ENCODE results near the gene SP3.

SP3 gene

GRCh38 chr2:173931751-173932150 lies 33.4 kb downstream of the SP3 start:
- peaks cover 3% of the 10 kb centered on the region for H3K9me3 Mint-ChIP-seq
- no peak for DNase-seq
- peaks cover 6% of the 10 kb centered on the region for H3K4me1 Mint-ChIP-seq
- H3K4me3 Mint-ChIP-seq, result no peak overlapping the region
- H3K27ac Mint-ChIP-seq, result no peak overlapping the region
- H3K36me3 Mint-ChIP-seq, result peaks cover 40% of the 10 kb centered on the region
- CTCF ChIA-PET, result no interaction called here
- H3K27me3 Mint-ChIP-seq, result no peaks in the 10 kb centered on the region

DNA sequence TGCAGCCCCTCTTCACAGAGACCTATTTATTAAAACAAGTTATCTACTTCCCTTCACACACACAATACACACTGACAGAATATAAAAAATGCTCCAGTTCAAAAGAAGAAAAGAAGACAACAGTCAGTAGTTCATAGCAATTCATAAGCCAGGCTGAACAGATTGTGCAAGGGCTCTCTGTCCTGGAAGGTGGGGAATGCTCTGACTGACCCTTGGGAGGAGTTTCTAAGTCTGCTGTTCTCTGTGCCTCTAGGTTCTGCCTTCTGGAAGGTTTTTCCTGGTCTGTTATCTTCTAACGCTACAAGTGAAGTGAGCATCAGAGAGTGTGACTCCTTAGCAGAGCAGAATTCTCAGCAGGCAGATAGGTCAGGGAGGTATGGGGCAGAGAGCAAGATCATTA lies 35.7 kb downstream of the SP3 start:
- H3K4me1 Mint-ChIP-seq, result peaks cover 10% of the 10 kb centered on the region
- H3K4me3 Mint-ChIP-seq, result no peak overlapping the region
- peaks cover 3% of the 10 kb centered on the region for H3K9me3 Mint-ChIP-seq
- CTCF ChIA-PET, result no interaction called here
- no peaks in the 10 kb centered on the region for H3K27me3 Mint-ChIP-seq
- no peak for DNase-seq
- no peak overlapping the region for H3K27ac Mint-ChIP-seq
- peaks cover 41% of the 10 kb centered on the region for H3K36me3 Mint-ChIP-seq

DNA sequence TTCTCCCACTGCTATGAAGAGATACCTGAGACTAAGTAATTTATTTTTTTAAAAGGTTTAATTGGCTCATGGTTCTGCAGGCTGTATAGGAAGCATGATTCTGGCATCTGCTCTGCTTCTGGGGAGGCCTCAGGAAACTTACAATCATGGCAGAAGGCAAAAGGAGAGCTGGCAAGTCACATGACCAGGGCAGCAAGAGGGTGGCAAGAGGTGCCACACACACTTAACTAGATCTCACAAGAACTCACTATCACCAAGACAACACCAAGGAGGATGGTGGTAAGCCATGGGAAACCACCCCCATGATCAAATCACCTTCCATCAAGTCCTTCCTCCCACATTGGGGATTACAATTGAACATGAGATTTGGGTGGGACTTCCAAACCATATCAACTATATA lies 38.3 kb downstream of the SP3 start:
- H3K27ac Mint-ChIP-seq, result no peak overlapping the region
- H3K36me3 Mint-ChIP-seq, result peaks cover 33% of the 10 kb centered on the region
- CTCF ChIA-PET, result no interaction called here
- H3K9me3 Mint-ChIP-seq, result peaks cover 3% of the 10 kb centered on the region
- H3K4me1 Mint-ChIP-seq, result peaks cover 13% of the 10 kb centered on the region
- no peaks in the 10 kb centered on the region for H3K27me3 Mint-ChIP-seq
- no peak for DNase-seq
- H3K4me3 Mint-ChIP-seq, result no peak overlapping the region

DNA sequence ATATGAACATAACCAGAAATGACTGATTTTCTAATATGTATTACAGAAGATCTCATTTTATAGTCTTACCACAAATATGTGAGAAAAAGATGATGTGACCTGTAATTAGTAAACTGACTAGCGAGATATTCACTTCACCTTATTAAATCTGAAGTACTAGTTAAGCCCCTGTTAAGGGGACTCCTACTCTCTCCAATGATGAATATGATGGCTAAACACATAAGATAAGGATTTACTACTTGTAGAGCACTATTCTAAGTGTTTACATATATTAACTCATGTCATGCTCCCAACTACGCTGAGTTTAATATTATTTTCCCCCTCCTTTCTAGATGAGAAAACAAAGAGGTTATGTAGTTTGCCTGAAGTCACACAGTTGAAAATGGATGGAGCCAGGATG lies 40.9 kb downstream of the SP3 start:
- DNase-seq, result no peak
- no peaks in the 10 kb centered on the region for H3K27me3 Mint-ChIP-seq
- no peak overlapping the region for H3K27ac Mint-ChIP-seq
- CTCF ChIA-PET, result no interaction called here
- H3K9me3 Mint-ChIP-seq, result peaks cover 3% of the 10 kb centered on the region
- peaks cover 15% of the 10 kb centered on the region for H3K4me1 Mint-ChIP-seq
- peaks cover 18% of the 10 kb centered on the region for H3K36me3 Mint-ChIP-seq
- no peak overlapping the region for H3K4me3 Mint-ChIP-seq

- H3K4me1 Mint-ChIP-seq, result peaks cover 18% of the 10 kb centered on the region
- H3K27me3 Mint-ChIP-seq, result no peaks in the 10 kb centered on the region
- CTCF ChIA-PET, result no interaction called here
- no peak overlapping the region for H3K27ac Mint-ChIP-seq
- H3K4me3 Mint-ChIP-seq, result no peak overlapping the region
- peaks cover 3% of the 10 kb centered on the region for H3K9me3 Mint-ChIP-seq
- peaks cover 18% of the 10 kb centered on the region for H3K36me3 Mint-ChIP-seq
- DNase-seq, result no peak
Measured at GRCh38 chr2:173922760-173923159, 42.4 kb downstream of the SP3 start.

GRCh38 chr2:173922068-173922467 lies 43.1 kb downstream of the SP3 start:
- H3K9me3 Mint-ChIP-seq, result peaks cover 3% of the 10 kb centered on the region
- peaks cover 18% of the 10 kb centered on the region for H3K4me1 Mint-ChIP-seq
- H3K4me3 Mint-ChIP-seq, result no peak overlapping the region
- peaks cover 22% of the 10 kb centered on the region for H3K36me3 Mint-ChIP-seq
- no peak for DNase-seq
- CTCF ChIA-PET, result no interaction called here
- H3K27ac Mint-ChIP-seq, result no peak overlapping the region
- no peaks in the 10 kb centered on the region for H3K27me3 Mint-ChIP-seq

GRCh38 chr2:173914055-173914927 lies 50.9 kb downstream of the SP3 start:
- DNase-seq, result no peak
- CTCF ChIA-PET, result no interaction called here
- Mint-ChIP-seq H3K9me3 (no peaks in the 10 kb centered on the region), H3K4me3 (no peak overlapping the region), H3K4me1 (peaks cover 15% of the 10 kb centered on the region), H3K27me3 (no peaks in the 10 kb centered on the region), H3K27ac (no peak overlapping the region), H3K36me3 (peaks cover 54% of the 10 kb centered on the region)

GRCh38 chr2:173909846-173910245 lies 55.3 kb downstream of the SP3 start:
- Mint-ChIP-seq H3K27me3 (no peaks in the 10 kb centered on the region), H3K27ac (no peak overlapping the region), H3K4me1 (peaks cover 13% of the 10 kb centered on the region), H3K36me3 (peaks cover 62% of the 10 kb centered on the region), H3K9me3 (no peaks in the 10 kb centered on the region), H3K4me3 (no peak overlapping the region)
- CTCF ChIA-PET, result no interaction called here
- no peak for DNase-seq

- Mint-ChIP-seq H3K27ac (no peak overlapping the region), H3K36me3 (peaks cover 57% of the 10 kb centered on the region), H3K4me1 (no peaks in the 10 kb centered on the region), H3K27me3 (no peaks in the 10 kb centered on the region), H3K9me3 (no peaks in the 10 kb centered on the region), H3K4me3 (no peak overlapping the region)
- DNase-seq, result no peak
- CTCF ChIA-PET, result no interaction called here
Measured at GRCh38 chr2:173906626-173907025, 58.5 kb downstream of the SP3 start.

DNA sequence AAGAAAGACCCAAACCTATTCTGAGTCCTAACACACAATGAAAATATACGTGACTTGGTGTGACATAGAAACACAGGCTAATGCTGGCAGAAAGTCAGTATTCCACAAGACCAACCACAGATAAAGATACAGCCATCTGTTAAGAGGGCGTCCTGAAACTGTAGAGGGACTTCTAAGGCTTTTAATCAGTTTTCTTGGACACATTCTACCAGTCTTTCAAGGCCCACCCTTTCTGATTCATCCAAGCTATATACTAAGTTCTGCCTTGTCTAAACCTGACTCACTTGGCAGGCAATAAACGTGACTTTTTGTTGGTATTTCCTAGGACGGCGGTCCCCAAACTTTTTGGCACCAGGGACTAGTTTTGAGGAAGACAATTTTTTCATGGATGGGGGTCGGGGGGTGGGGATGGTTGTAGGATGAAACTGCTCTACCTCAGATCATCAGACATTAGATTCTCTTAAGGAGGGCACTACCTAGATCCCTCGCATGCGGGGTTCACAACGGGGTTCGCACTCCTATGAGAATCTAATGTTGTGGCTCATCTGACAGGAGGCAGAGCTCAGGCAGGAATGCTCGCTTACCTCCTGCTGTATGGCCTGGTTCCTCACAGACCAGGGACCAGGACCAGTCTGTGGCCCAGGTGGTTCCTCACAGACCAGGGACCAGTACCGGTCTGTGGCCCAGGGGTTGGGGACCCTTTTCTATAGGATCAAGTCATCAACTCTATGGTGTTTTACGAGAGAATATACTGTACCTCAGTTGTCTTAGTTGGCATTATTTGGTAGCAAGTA lies 61.4 kb downstream of the SP3 start:
- CTCF ChIA-PET, result no interaction called here
- peaks cover 3% of the 10 kb centered on the region for H3K4me1 Mint-ChIP-seq
- no peak overlapping the region for H3K27ac Mint-ChIP-seq
- H3K4me3 Mint-ChIP-seq, result no peak overlapping the region
- peaks cover 39% of the 10 kb centered on the region for H3K36me3 Mint-ChIP-seq
- no peaks in the 10 kb centered on the region for H3K9me3 Mint-ChIP-seq
- no peaks in the 10 kb centered on the region for H3K27me3 Mint-ChIP-seq
- DNase-seq, result no peak

DNA sequence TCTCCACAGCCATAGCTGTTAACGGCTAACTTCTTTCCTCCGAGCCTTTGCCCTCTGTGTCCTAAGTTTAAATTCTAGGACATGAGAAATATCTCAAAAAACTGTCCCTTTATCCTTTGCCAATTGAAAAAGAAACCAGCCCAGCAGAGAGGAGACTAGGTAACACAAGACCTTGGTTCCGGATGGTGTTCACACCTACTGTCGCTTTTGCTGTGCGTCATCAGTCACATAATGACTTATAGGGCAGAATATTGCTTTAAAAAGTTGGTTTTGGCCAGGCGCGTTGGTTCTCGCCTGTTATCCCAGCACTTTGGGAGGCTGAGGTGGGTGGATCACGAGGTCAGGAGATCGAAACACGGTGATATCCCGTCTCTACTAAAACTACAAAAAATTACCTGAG lies 66.2 kb downstream of the SP3 start:
- H3K4me1 Mint-ChIP-seq, result peaks cover 3% of the 10 kb centered on the region
- DNase-seq, result no peak
- no peaks in the 10 kb centered on the region for H3K9me3 Mint-ChIP-seq
- no peak overlapping the region for H3K4me3 Mint-ChIP-seq
- H3K36me3 Mint-ChIP-seq, result peaks cover 6% of the 10 kb centered on the region
- no peaks in the 10 kb centered on the region for H3K27me3 Mint-ChIP-seq
- no peak overlapping the region for H3K27ac Mint-ChIP-seq
- CTCF ChIA-PET, result no interaction called here

DNA sequence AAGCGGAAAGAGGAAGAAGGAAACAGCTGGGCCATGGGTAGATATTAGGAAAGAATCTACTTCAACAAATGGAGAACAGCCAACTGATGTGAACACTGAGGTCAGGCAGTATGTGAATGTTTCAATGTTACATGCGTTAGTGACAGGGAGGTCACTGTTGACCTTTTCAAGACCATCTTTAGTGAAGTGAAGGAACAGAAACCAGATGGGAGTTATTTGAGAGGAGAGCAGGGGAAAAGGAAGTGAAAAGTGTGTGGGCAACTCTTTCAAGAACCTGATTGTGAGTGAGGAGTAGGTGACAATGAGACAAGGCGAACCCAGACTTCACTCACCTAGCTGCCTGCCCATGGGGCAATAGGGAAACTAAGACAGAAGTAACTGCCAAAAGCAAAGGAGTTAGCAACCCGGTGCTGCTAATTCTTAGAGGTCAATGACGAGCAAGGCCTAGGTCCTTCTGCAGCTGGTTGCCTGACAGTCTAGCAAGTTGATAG lies 67.0 kb downstream of the SP3 start:
- Mint-ChIP-seq H3K36me3 (peaks cover 4% of the 10 kb centered on the region), H3K9me3 (no peaks in the 10 kb centered on the region), H3K27me3 (no peaks in the 10 kb centered on the region), H3K4me3 (no peak overlapping the region), H3K4me1 (peaks cover 3% of the 10 kb centered on the region), H3K27ac (no peak overlapping the region)
- DNase-seq, result no peak
- CTCF ChIA-PET, result interaction anchor here (0.5 kb wide), 1 partner anchor 443 kb away, joined by 3 read pairs; no protein-coding TSS in a partner anchor

GRCh38 chr2:173896755-173897154 lies 68.4 kb downstream of the SP3 start:
- H3K4me3 Mint-ChIP-seq, result no peak overlapping the region
- no peak for DNase-seq
- peaks cover 2% of the 10 kb centered on the region for H3K36me3 Mint-ChIP-seq
- H3K27me3 Mint-ChIP-seq, result peaks cover 1% of the 10 kb centered on the region
- no peak overlapping the region for H3K27ac Mint-ChIP-seq
- peaks cover 13% of the 10 kb centered on the region for H3K4me1 Mint-ChIP-seq
- CTCF ChIA-PET, result no interaction called here
- no peaks in the 10 kb centered on the region for H3K9me3 Mint-ChIP-seq

DNA sequence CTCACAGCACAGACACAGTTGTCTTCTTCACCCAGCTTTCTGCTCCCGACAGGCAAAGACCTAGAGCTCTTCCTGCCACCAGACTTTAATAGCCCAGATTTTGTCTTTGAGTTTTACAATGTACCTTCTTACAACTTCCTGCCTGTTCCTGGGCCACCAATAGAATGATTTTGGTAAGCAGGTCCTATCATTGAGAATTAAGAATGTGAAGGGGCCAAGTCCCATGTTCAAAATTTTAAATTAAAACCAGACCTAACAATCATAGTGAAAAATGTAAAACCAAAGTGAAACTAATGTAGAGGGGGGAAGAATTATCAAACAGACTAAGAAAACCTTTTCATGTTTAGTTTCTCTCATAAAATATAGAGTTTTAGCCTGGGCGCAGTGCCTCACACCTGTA lies 72.8 kb downstream of the SP3 start:
- peaks cover 3% of the 10 kb centered on the region for H3K36me3 Mint-ChIP-seq
- peaks cover 10% of the 10 kb centered on the region for H3K27me3 Mint-ChIP-seq
- H3K9me3 Mint-ChIP-seq, result peaks cover 16% of the 10 kb centered on the region
- H3K4me3 Mint-ChIP-seq, result no peak overlapping the region
- no peak for DNase-seq
- peaks cover 12% of the 10 kb centered on the region for H3K4me1 Mint-ChIP-seq
- no peak overlapping the region for H3K27ac Mint-ChIP-seq
- CTCF ChIA-PET, result no interaction called here
